Psoas muscle (tissue), 8 donors: ENCODE results near the gene DCUN1D2. TPM values are rescaled to one million over a fixed set of nuclear protein-coding genes. Genes with fewer than 3 reads are reported as not detected.

Experiments used
- ATAC-seq, 4 donors: fragments of 200-7000 bp; cut with Tn5 transposase; one replicate each; pipeline ENCODE4 v1.9.1; 2020; ENCODE audit warnings: moderate library complexity in 3 of 4, mild to moderate bottlenecking in 2 of 4
- DNase-seq, 2 donors: peaks; one replicate each; pipeline ENCODE4 v3.0.0-alpha.2; 2020
- H3K27ac ChIP-seq: fragments of 200-600 bp; one replicate; pipeline ENCODE4 v1.8.0; 2022
- H3K27me3 ChIP-seq, 3 donors: fragments of 200-600 bp in 1 of 3; one replicate each; pipeline versions ENCODE4 v1.6.1 to v1.8.0; 2013 to 2022; ENCODE audit warnings: low read length in 2 of 3, mild to moderate bottlenecking in 2 of 3, moderate library complexity in 1 of 3; ENCODE audit not compliant: insufficient read depth in 3 of 3
- H3K36me3 ChIP-seq, 2 donors: fragments of 200-600 bp in 1 of 2; one replicate each; pipeline versions ENCODE4 v1.6.1 to v1.8.0; 2013 to 2022; ENCODE audit warnings: low read depth in 1 of 2, mild to moderate bottlenecking in 1 of 2, moderate library complexity in 1 of 2; ENCODE audit not compliant: insufficient read depth in 1 of 2
- H3K4me1 ChIP-seq: fragments of 200-600 bp; one replicate; pipeline ENCODE4 v1.8.0; 2022
- H3K4me3 ChIP-seq: fragments of 200-600 bp; one replicate; pipeline ENCODE4 v1.8.0; 2022; ENCODE audit warnings: mild to moderate bottlenecking
- H3K9me3 ChIP-seq: fragments of 200-600 bp; one replicate; pipeline ENCODE4 v1.8.0; 2022
- WGBS, 3 donors: extraction: QIAGEN DNeasy Blood & Tissue Kit; methylation state at CpG; one replicate each; pipeline versions ENCODE4 v1.1.6 to v1.1.7; 2013; 5-methylcytosine and 5-hydroxymethylcytosine counted together
- intact Hi-C, 2 donors: fragments of 100-400 bp; cut with DNase I; formaldehyde crosslinking; loops; one replicate each; pipeline versions ENCODE4 v1.11.0 to v1.14.2; 2022
- polyA plus RNA-seq, 3 donors: library from polyadenylated mRNA; stranded (reverse); fragments of 200-250 nt; gene quantifications; one replicate each; pipeline ENCODE4 v1.2.3, GENCODE V29; 2013
- total RNA-seq, 4 donors: library from RNA; stranded (reverse); fragmentation: NEBNext Ultra II Directional in 2 of 4; extraction: Animal tissue kit (Norgen Biotek cat#: 25700) in 2 of 4; gene quantifications; one replicate each; pipeline versions ENCODE4 v1.2.1 to v1.2.4, GENCODE V29; 2021 to 2023
- TF ChIP-seq, protein P1 (sequence below): fragments of 200-600 bp; IDR thresholded peaks from one replicate; pipeline ENCODE4 v1.8.0; 2022; ENCODE audit warnings: antibody characterized with exemption
- donor health status: healthy with polysubstance abuse.
- donor health status: DM: no; HTN: no; CAD: no; lungs with moderate emphysema.
- donor health status: Bipolar disorder and iron deficiency.
- donor health status: healthy.
- donor health status: DM: yes; HTN: yes; CAD: no.
- donor health status: DM: no; HTN: no; CAD: no.
- donor health status: DM: no; HTN: no; CAD: no.
- donor health status: DM: yes; HTN: yes; CAD: no.

DCUN1D2 gene
- total and polyA plus RNA-seq, 7 donors: 32.4 to 151 (median 71.2) TPM

DNA sequence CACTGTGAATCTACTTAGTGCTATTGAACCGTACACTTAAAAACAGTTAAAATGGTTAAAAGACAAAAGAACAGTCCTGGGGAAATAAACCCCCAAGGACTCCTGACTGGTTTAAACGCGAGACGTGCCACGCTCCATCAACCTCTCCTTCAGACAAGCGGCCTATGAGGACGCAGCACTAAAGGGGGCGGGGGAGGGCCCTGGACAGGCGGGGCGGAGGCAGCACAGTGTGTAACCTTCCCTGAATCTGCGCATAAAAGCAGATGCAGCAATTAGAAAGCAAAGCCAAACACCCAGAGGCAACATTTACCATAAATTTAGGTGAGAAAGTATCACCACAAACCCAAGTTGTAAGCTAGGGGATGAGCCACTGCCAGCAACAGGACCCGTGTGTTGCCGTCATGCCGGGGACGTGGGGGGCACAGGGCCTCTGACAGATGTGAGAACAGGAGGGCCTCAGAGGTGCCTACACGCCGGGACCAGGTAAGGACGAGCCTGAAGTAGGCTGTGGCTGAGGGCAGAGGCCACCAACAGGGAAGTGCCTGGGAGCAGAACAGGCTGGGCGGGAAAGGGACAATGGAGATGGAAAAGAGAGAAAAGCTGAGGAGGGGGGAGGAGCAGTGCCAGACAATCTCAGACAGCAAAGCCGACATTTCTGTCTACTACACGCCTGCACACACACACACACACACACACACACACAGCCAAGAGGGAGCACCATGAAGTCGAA is 21.9 kb downstream of the DCUN1D2 start:
- Histone ChIP-seq H3K36me3 (peaks cover 0 to 39% of the 10 kb centered on the region in 2 donors), H3K9me3 (no peaks in the 10 kb centered on the region), H3K4me1 (no peaks in the 10 kb centered on the region), H3K4me3 (no peak overlapping the region), H3K27me3 (no peaks in the 10 kb centered on the region), H3K27ac (no peak overlapping the region)
- ATAC-seq (no peak), DNase-seq (no peak)
- TF ChIP-seq, protein P1, sequence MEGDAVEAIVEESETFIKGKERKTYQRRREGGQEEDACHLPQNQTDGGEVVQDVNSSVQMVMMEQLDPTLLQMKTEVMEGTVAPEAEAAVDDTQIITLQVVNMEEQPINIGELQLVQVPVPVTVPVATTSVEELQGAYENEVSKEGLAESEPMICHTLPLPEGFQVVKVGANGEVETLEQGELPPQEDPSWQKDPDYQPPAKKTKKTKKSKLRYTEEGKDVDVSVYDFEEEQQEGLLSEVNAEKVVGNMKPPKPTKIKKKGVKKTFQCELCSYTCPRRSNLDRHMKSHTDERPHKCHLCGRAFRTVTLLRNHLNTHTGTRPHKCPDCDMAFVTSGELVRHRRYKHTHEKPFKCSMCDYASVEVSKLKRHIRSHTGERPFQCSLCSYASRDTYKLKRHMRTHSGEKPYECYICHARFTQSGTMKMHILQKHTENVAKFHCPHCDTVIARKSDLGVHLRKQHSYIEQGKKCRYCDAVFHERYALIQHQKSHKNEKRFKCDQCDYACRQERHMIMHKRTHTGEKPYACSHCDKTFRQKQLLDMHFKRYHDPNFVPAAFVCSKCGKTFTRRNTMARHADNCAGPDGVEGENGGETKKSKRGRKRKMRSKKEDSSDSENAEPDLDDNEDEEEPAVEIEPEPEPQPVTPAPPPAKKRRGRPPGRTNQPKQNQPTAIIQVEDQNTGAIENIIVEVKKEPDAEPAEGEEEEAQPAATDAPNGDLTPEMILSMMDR: no peak
- WGBS, 3 donors: 85 to 88% (median 85%) methylated on average over 22 of the region's 22 CpGs
- intact Hi-C loops: no loop called here

DNA sequence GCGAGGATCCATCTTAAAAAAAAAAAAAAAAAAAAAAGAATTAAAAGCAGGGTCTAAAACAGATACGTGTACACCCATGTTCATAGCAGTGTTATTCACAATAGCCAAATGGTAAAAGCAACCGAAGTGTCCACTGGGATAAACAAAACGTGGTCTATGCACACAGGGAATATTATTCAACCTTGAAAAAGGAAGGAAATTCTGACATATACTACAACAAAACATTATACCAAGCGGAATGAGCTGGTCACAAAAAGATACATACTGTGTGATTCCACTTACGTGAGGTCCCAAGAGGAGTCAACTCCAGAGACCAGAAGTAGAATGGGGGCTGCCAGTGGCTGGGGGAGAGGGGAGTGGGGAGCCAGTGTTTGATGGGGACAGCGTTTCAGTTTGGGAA is 22.5 kb downstream of the DCUN1D2 start:
- intact Hi-C loops: no loop called here

DNA sequence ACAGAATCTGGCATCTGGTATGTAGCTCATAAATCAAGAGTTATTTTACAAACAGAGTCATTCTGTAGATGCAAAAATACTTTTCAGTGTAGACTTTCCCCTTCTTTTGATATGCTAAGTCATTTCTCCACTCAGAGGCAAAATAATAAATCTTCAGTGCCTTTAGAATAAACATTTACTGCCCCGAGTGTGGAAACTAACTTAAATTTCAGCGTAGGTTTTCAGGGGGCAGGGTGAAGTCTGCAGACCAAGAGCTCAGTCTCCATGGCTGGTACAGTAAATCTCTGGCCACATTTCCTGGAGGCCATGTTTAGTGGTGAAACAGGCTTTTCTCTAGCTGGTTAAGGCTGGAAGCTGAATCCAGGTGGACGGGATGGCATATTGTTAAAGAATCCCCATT is 24.1 kb downstream of the DCUN1D2 start:
- H3K36me3 ChIP-seq: peaks cover 0 to 36% of the 10 kb centered on the region in 2 donors
- ATAC-seq (no peak), DNase-seq (no peak)
- no peaks in the 10 kb centered on the region for H3K9me3 ChIP-seq
- TF ChIP-seq, protein P1: no peak
- intact Hi-C loops: no loop called here
- no peaks in the 10 kb centered on the region for H3K4me1 ChIP-seq
- no peaks in the 10 kb centered on the region for H3K27me3 ChIP-seq
- H3K27ac ChIP-seq: no peak overlapping the region
- WGBS, 3 donors: 87 to 95% (median 91%) methylated on average over 3 of the region's 3 CpGs
- no peak overlapping the region for H3K4me3 ChIP-seq

More for the DNA sequence above, 22.5 kb downstream of the DCUN1D2 start:
- Histone ChIP-seq H3K9me3 (no peaks in the 10 kb centered on the region), H3K36me3 (peaks cover 0 to 35% of the 10 kb centered on the region in 2 donors), H3K4me3 (no peak overlapping the region), H3K27me3 (no peaks in the 10 kb centered on the region), H3K4me1 (no peaks in the 10 kb centered on the region), H3K27ac (no peak overlapping the region)
- ATAC-seq (no peak), DNase-seq (no peak)
- WGBS, 3 donors: 89 to 94% (median 90%) methylated on average over 7 of the region's 7 CpGs
- TF ChIP-seq, protein P1: no peak

DNA sequence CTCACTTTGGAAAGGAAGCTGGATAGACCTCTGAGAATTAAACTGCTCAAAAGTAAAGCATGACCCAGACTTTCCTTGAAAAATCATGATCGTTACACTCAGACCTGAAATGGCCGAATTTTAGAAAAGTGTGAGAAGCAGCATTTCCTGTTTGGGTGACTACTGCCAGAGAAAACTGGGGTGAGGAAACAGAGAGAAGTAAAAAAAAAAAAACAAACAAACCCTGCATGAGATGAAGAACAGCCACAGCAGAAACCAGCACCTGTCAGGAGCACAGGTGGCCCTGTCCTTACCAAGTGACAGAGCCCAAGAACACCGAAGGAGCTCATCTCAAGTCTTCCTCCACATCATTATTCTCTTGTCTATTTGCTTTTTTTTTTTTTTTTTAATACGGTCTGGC is 25.2 kb downstream of the DCUN1D2 start:
- H3K36me3 ChIP-seq: peaks cover under 1 to 44% of the 10 kb centered on the region in 2 donors
- DNase-seq: no peak

More for the DNA sequence above, 25.2 kb downstream of the DCUN1D2 start:
- no peaks in the 10 kb centered on the region for H3K9me3 ChIP-seq
- H3K27ac ChIP-seq: no peak overlapping the region
- 62 to 74% (median 72%) methylated on average over 4 of the region's 4 CpGs for WGBS, 3 donors
- H3K4me1 ChIP-seq: no peaks in the 10 kb centered on the region
- no peak for ATAC-seq
- H3K27me3 ChIP-seq: no peaks in the 10 kb centered on the region
- intact Hi-C loops: no loop called here
- TF ChIP-seq, protein P1: no peak
- H3K4me3 ChIP-seq: no peak overlapping the region
